BLaER1 (cell line): Measurements from ENCODE around the gene CDC42BPB.

Experiments
- H3K27ac ChIP-seq: shearing (Covaris generic); formaldehyde crosslinking; 2 replicates; pipeline ENCODE4 v1.8.1; 2022
- H3K27me3 ChIP-seq: shearing (Covaris generic); formaldehyde crosslinking; 2 replicates; pipeline ENCODE4 v1.8.1; 2022
- H3K36me3 ChIP-seq: shearing (Covaris generic); formaldehyde crosslinking; 2 replicates; pipeline ENCODE4 v1.8.1; 2022
- H3K4me1 ChIP-seq: shearing (Covaris generic); formaldehyde crosslinking; 2 replicates; pipeline ENCODE4 v1.8.1; 2022
- H3K4me2 ChIP-seq: shearing (Covaris generic); formaldehyde crosslinking; 2 replicates; pipeline ENCODE4 v1.8.1; 2022
- H3K4me3 ChIP-seq: shearing (Covaris generic); formaldehyde crosslinking; 2 replicates; pipeline ENCODE4 v1.8.1; 2022
- H3K9ac ChIP-seq: shearing (Covaris generic); formaldehyde crosslinking; 2 replicates; pipeline ENCODE4 v1.8.1; 2022
- H3K9me3 ChIP-seq: shearing (Covaris generic); formaldehyde crosslinking; 2 replicates; pipeline ENCODE4 v1.8.1; 2022
- H4K20me1 ChIP-seq: shearing (Covaris generic); formaldehyde crosslinking; 2 replicates; pipeline ENCODE4 v1.8.1; 2022
- Cebpa-rat ChIP-seq: shearing (Covaris generic); IDR thresholded peaks from 2 replicates; pipeline ENCODE4 v1.8.1; 2022

The CDC42BPB gene

DNA sequence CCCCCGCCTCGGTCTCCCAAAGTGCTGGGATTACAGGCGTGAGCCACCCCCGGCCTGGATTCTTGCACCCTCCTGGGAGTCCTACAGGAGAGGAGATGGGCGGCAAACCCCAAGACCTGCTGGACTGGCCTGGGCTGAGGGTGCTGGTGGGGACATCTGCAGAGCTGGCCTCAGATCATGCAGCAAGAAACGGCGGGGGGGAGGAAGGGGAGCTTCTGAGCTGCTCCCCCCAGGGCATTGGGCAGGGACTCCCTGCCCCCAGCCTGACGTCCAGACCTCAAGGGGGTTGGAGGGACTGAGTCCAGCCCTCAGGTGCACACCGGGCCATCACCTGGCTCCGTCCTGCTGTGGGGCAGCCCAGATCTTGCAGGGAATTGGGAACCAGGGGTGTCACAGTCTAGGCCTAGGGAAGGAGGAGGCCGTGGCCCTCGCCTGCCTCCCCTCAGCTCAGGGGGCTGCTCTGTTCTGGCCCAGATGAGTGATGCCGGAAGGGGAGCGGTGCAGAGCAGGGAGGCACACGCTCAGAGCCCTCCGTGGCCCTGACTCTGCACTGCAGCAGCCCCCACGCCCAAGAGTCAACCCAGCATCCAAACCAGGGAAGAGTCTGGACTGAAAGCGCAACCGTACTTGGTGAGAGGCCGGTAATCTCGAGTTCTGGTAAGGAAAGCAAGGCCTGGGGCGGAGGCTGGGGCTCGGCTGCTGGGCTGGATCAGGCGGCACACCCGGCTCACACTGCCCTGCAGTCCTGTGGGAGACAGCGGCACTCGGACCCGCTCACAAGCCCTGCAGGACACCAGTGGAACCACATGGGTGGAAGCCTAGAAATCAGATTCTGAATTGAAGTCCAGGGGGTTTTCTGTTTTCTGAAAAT is 143.8 kb downstream of the CDC42BPB start:
- Histone ChIP-seq H3K36me3 (peaks cover 9% of the 10 kb centered on the region; the same call in 1 of the 2 replicates), H4K20me1 (peaks cover 17% of the 10 kb centered on the region), H3K4me1 (peaks cover 49% of the 10 kb centered on the region), H3K9ac (peak overlapping the region; percentile 29; the same call in 1 of the 2 replicates), H3K4me3 (no peak overlapping the region), H3K27me3 (no peaks in the 10 kb centered on the region), H3K4me2 (peak overlapping the region; percentile 85), H3K27ac (peak overlapping the region; percentile 41; the same call in 1 of the 2 replicates), H3K9me3 (no peaks in the 10 kb centered on the region)
- no peak for TF ChIP-seq Cebpa-rat

DNA sequence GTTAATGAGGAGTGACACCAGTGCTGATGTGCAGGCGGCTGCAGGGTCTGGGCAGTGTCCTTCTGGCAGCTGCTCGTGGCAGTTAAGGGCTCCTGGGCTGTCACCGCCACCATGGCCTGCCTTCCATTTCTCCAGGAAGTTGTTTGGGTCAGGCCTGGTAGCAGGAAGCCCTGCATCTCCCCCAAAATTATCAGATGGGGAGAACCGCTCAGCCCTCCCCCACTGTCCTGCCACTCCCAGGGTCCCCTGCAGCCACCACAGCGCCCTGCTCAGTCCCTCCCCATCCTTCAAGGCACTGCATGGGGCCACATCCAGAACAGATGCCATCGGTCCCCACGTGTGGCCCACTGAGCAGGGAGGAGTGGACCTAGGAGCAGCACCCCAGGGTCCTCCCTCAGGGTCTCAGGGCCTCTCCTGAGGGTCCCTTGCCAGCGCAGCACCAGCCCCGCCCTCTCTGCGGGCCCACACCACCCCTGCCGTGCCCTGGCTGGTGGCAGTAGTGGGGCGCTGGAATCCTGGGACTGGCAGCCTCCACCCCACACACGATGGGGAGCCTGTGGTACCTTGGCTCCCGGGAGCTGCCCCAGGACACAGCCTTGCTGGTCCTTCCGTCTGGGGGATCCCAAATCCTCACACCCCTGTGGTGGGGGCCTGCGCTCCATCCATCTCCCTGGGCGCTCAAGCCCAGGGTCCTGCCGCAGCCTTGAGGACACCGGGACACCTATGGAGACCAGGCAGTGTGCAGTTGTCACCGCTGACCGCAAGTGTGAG is 145.2 kb downstream of the CDC42BPB start:
- no peaks in the 10 kb centered on the region for H3K9me3 ChIP-seq
- no peak overlapping the region for H3K4me2 ChIP-seq
- H3K36me3 ChIP-seq: peaks cover 9% of the 10 kb centered on the region; the same call in 1 of the 2 replicates
- no peak overlapping the region for H3K9ac ChIP-seq
- H3K4me1 ChIP-seq: peaks cover 57% of the 10 kb centered on the region
- H3K27me3 ChIP-seq: no peaks in the 10 kb centered on the region
- H3K4me3 ChIP-seq: no peak overlapping the region
- TF ChIP-seq Cebpa-rat: no peak
- H3K27ac ChIP-seq: no peak overlapping the region
- H4K20me1 ChIP-seq: peaks cover 31% of the 10 kb centered on the region

DNA sequence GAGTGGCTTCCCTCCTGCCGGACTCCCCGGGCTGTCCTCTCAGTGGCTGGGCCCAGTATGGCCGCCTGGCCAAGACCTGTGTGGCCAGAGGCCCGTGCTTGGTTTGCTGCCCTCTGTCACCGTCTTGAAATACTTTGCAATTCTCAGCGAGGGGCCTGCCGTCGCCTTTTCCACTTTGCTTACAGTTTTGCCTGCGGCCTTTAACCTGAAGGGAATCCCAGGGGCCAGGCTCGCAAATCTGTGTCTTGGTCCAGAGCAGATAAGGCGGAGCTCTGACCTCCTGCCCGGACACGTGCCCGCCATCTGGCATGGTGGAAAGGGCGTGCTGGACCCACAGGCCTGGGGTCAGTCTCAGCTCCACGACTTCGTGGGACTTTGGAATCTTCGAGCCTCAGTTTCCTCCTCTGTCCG is 145.8 kb downstream of the CDC42BPB start:
- Histone ChIP-seq H3K4me1 (peaks cover 57% of the 10 kb centered on the region), H3K27ac (0 out of 2 replicates have a peak overlapping the region, but pooled peaks have one; percentile 13), H4K20me1 (peaks cover 35% of the 10 kb centered on the region), H3K4me2 (no peak overlapping the region), H3K27me3 (no peaks in the 10 kb centered on the region), H3K36me3 (peaks cover 15% of the 10 kb centered on the region; the same call in 1 of the 2 replicates), H3K4me3 (no peak overlapping the region), H3K9me3 (no peaks in the 10 kb centered on the region), H3K9ac (no peak overlapping the region)
- TF ChIP-seq Cebpa-rat: no peak

DNA sequence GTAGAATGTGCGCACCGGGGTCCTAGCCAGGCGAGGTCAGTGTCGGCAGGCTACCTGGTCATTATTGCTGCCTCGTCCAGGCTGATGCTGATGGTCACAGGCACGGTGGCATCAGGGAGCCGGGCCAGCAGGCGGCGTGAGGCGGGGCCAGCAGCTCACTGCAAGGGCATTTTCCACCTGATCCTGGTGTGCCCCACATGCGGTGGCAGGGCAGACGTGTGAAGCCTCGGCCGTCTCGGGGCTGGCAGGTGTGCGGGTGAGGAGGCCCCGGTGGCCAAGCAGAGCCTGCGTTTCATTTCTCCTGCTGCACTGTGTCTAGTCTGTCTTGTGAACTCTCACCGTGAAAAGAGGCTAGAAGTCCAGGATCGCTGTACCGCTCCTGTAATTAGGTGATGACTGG is 146.9 kb downstream of the CDC42BPB start:
- Histone ChIP-seq H3K4me2 (no peak overlapping the region), H3K36me3 (peaks cover 23% of the 10 kb centered on the region), H3K4me3 (no peak overlapping the region), H3K9me3 (no peaks in the 10 kb centered on the region; the same call in 1 of the 2 replicates), H3K27ac (no peak overlapping the region), H3K4me1 (peaks cover 59% of the 10 kb centered on the region), H4K20me1 (peaks cover 35% of the 10 kb centered on the region), H3K27me3 (no peaks in the 10 kb centered on the region), H3K9ac (no peak overlapping the region)
- no peak for TF ChIP-seq Cebpa-rat

DNA sequence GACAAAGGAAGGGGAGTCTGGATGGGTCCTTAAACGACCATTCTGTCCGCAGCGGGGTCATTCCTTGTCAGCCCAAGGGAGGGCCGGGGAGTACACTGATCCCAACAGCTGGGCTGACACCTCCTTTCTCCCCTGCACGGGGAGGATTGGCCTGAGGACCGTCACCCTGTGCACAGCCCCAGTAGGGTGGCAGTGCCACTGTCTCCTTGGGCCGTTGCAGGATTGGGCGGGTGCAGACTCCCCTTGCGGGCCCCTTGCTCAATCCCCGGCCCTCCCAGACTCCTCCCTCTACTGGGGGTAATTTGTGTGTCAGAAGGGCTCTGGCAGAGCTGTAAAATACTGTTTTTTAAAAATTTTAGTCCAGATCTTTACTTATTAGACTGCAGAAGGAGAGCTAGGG is 147.4 kb downstream of the CDC42BPB start:
- H3K9me3 ChIP-seq: no peaks in the 10 kb centered on the region; the same call in 1 of the 2 replicates
- H3K4me3 ChIP-seq: no peak overlapping the region
- H3K27me3 ChIP-seq: no peaks in the 10 kb centered on the region
- H3K36me3 ChIP-seq: peaks cover 28% of the 10 kb centered on the region
- peaks cover 55% of the 10 kb centered on the region for H3K4me1 ChIP-seq
- H3K27ac ChIP-seq: no peak overlapping the region
- H3K4me2 ChIP-seq: no peak overlapping the region; the same call in 1 of the 2 replicates
- TF ChIP-seq Cebpa-rat: no peak
- no peak overlapping the region for H3K9ac ChIP-seq
- peaks cover 35% of the 10 kb centered on the region for H4K20me1 ChIP-seq

DNA sequence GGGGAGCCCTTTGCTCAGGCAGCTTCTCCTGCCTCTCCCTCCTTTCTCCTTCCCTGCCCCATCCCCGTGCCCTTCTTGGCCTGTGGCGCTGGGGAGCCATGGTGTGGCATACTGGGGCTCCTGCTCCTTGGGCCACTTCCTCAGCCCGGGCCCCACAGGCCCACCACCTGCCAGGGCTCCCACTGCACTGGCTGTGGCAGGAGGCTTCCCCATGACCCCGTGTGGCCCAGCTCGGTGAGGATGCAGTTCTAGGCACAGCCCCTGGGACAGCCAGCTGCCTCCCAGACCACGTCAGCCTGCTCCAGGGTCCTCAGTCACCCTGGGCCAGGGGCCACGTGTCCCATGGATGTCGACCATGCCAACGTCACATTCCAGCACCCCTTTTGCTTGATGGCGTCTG is 147.9 kb downstream of the CDC42BPB start:
- Histone ChIP-seq H3K27ac (peak overlapping the region; percentile 56), H3K4me3 (no peak overlapping the region), H3K4me2 (peak overlapping the region; percentile 86), H4K20me1 (peaks cover 31% of the 10 kb centered on the region), H3K9me3 (no peaks in the 10 kb centered on the region; the same call in 1 of the 2 replicates), H3K36me3 (peaks cover 31% of the 10 kb centered on the region), H3K9ac (0 out of 2 replicates have a peak overlapping the region, but pooled peaks have one; percentile 10), H3K4me1 (peaks cover 51% of the 10 kb centered on the region), H3K27me3 (no peaks in the 10 kb centered on the region)
- no peak for TF ChIP-seq Cebpa-rat

DNA sequence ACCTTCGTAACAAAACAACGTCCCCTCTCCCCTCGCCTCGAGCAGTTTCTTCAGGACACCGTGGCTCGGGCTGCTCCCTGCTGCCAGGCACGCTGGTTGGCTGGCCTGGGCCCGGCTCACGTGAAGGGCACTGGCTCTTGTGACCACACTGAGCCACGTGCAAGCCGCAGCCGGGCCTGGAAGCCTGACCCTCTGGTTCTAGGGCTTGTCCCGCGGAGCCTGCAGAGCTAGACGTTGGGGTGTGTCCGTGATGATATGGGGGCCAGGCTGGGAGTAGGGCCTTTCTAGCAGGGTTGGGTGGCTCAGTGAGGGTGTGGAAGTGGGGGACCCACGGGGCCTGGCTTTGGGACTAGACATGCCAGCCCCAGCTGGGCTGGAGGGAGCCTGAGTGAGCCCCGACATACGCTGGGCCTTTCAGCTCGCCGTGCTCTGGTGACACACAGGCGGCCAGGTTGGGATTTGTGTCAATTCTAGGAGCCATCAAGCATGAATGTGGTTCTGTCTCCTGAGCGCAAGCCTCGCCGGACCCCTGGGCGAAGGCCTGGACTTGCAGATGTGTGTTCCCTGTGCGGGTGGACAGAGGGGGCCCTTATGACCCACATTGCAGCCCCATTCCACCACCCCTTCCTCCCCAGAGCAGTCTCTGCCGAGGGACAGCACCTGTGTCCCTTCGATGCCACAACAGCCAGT is 148.4 kb downstream of the CDC42BPB start:
- no peak overlapping the region for H3K4me3 ChIP-seq
- peaks cover 45% of the 10 kb centered on the region for H3K4me1 ChIP-seq
- H3K9ac ChIP-seq: 0 out of 2 replicates have a peak overlapping the region, but pooled peaks have one; percentile 10
- TF ChIP-seq Cebpa-rat: no peak
- no peaks in the 10 kb centered on the region for H3K27me3 ChIP-seq
- H3K36me3 ChIP-seq: peaks cover 37% of the 10 kb centered on the region
- H3K9me3 ChIP-seq: no peaks in the 10 kb centered on the region; the same call in 1 of the 2 replicates
- peak overlapping the region; percentile 56 for H3K27ac ChIP-seq
- peak overlapping the region; percentile 86 for H3K4me2 ChIP-seq
- peaks cover 28% of the 10 kb centered on the region for H4K20me1 ChIP-seq

DNA sequence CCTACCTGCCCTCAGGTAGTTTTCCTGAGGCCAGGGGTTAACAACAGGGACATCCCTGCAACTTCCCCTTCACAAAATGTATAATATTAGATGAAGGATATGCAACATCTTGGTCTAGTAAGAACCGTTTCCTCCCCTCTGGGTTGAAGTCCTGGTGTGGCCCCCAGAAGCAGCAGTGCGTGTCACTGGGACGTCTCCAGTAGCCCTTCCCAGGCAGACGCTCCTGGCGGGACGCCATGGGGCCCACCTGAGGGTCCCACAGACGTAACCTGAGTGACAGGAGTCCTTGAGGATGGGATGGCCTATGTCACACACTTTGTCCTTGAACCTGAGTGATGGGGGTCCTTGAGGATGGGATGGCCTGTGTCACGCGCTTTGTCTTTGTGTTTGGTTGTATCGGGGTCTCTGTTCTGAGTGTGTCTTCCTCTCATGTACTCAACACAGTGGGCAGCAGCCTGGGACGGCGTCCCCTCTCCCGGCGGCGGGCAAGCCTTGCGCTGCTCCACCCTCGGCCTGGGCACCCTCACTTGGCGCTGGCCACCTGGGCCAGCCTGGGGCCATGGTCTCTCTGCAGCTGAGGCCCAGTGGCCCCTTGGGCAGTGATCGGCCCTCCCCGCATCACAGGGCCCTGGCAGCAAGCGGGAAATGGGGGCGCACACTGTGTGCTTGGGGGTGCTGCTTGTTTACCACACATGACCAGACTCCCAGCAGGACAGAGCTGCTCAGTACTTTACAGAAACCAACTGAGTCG is 149.2 kb downstream of the CDC42BPB start:
- TF ChIP-seq Cebpa-rat: no peak
- Histone ChIP-seq H3K4me2 (peak overlapping the region; percentile 86), H3K9me3 (no peaks in the 10 kb centered on the region; the same call in 1 of the 2 replicates), H3K4me3 (0 out of 2 replicates have a peak overlapping the region, but pooled peaks have one; percentile 2), H4K20me1 (peaks cover 28% of the 10 kb centered on the region), H3K4me1 (peaks cover 38% of the 10 kb centered on the region), H3K27ac (peak overlapping the region; percentile 56; the same call in 1 of the 2 replicates), H3K36me3 (peaks cover 45% of the 10 kb centered on the region), H3K9ac (0 out of 2 replicates have a peak overlapping the region, but pooled peaks have one; percentile 34), H3K27me3 (no peaks in the 10 kb centered on the region)
